Right ventricle myocardium inferior (tissue), 1 donor: ENCODE data around the gene CTTN. TPM values are rescaled to one million over a fixed set of nuclear protein-coding genes. Genes with fewer than 3 reads are reported as not detected.
A peak's percentile ranks its signal among the peaks of the same experiment; 100 is the strongest.

Source experiments
- ATAC-seq: fragments of 200-7000 bp; cut with Tn5 transposase; one replicate; pipeline ENCODE4 v1.9.1; 2020; ENCODE audit warnings: mild to moderate bottlenecking, moderate library complexity
- DNase-seq: peaks from one replicate; pipeline ENCODE4 v3.0.0; 2021; ENCODE audit errors: missing footprints
- intact Hi-C: fragments of 100-400 bp; cut with DNase I; formaldehyde crosslinking; loops from one replicate; pipeline ENCODE4 v1.11.0; 2022
- long read RNA-seq: library from polyadenylated mRNA; unstranded; transcript quantifications from one replicate; pipeline ENCODE4 v2.0.0, GENCODE V29; 2021
- total RNA-seq: library from RNA; stranded (reverse); fragmentation: NEBNext Ultra II Directional; extraction: Animal tissue kit (Norgen Biotek cat#: 25700); gene quantifications from one replicate; pipeline ENCODE4 v1.2.1, GENCODE V29; 2021
- donor health status: DM: no; HTN: yes; CAD: no; lungs with severe emphysema.

Gene CTTN
- total RNA-seq: 166 TPM
- long read RNA-seq, transcript CTTN-202 (17 exons, 3,272 nt): major isoform, 24 of 51 reads
- long read RNA-seq, transcript CTTN-201 (18 exons, 3,272 nt): minor isoform, 7 of 51 reads
- long read RNA-seq, transcript CTTN-206 (4 exons, 1,087 nt): minor isoform, 5 of 51 reads
- long read RNA-seq, partial matches to known transcripts: 6 of 51 reads
- long read RNA-seq, other reads (novel, unspliced or antisense): 9 of 51 reads

GRCh38 chr11:70397983-70398833 lies at the start of gene CTTN:
Gene CTTN, plus strand, starts transcription at chr11:70398529. Its CDS starts 8,769 bp downstream, at chr11:70407298.
- ATAC-seq: peak; percentile 90
- DNase-seq: peak; percentile 90
- intact Hi-C loops: loop anchor here (5.0 kb wide), 1 partner anchor 66 kb away; no protein-coding TSS in a partner anchor

GRCh38 chr11:70348608-70349007 lies 49.7 kb upstream of the CTTN start:
- intact Hi-C loops: no loop called here
- no peak for DNase-seq
- ATAC-seq: no peak

- intact Hi-C loops: no loop called here
These were observed 46.7 kb upstream of the CTTN start for GRCh38 chr11:70351646-70352045.

GRCh38 chr11:70352100-70352499 lies 46.2 kb upstream of the CTTN start:
- intact Hi-C loops: no loop called here
- DNase-seq (no peak), ATAC-seq (no peak)

More at GRCh38 chr11:70351646-70352045, 46.7 kb upstream of the CTTN start:
- DNase-seq (no peak), ATAC-seq (no peak)

GRCh38 chr11:70352601-70353000 lies 45.7 kb upstream of the CTTN start:
- DNase-seq (no peak), ATAC-seq (no peak)

GRCh38 chr11:70353329-70353728 lies 45.0 kb upstream of the CTTN start:
- DNase-seq (no peak), ATAC-seq (no peak)
- intact Hi-C loops: no loop called here

More at GRCh38 chr11:70352601-70353000, 45.7 kb upstream of the CTTN start:
- intact Hi-C loops: no loop called here

- intact Hi-C loops: no loop called here
These were observed 44.3 kb upstream of the CTTN start for GRCh38 chr11:70353900-70354568.

GRCh38 chr11:70354629-70355028 lies 43.7 kb upstream of the CTTN start:
- intact Hi-C loops: no loop called here
- peak; percentile 79 for ATAC-seq
- no peak for DNase-seq

More at GRCh38 chr11:70353900-70354568, 44.3 kb upstream of the CTTN start:
- ATAC-seq: no peak
- DNase-seq: no peak

- ATAC-seq (no peak), DNase-seq (no peak)
- intact Hi-C loops: no loop called here
These were observed 39.6 kb upstream of the CTTN start for GRCh38 chr11:70358753-70359152.

GRCh38 chr11:70359451-70360205 lies 38.7 kb upstream of the CTTN start:
- no peak for ATAC-seq
- intact Hi-C loops: no loop called here
- DNase-seq: no peak

GRCh38 chr11:70360211-70360610 lies 38.1 kb upstream of the CTTN start:
- no peak for DNase-seq

GRCh38 chr11:70364178-70364577 lies 34.2 kb upstream of the CTTN start:
- ATAC-seq (peak; percentile 48), DNase-seq (no peak)
- intact Hi-C loops: no loop called here

More at GRCh38 chr11:70360211-70360610, 38.1 kb upstream of the CTTN start:
- ATAC-seq: no peak
- intact Hi-C loops: no loop called here

- intact Hi-C loops: no loop called here
- ATAC-seq (no peak), DNase-seq (no peak)
These were observed 33.4 kb upstream of the CTTN start for GRCh38 chr11:70364745-70365543.

GRCh38 chr11:70365544-70365927 lies 32.8 kb upstream of the CTTN start:
- DNase-seq (no peak), ATAC-seq (no peak)
- intact Hi-C loops: no loop called here

- no peak for ATAC-seq
- intact Hi-C loops: no loop called here
- no peak for DNase-seq
These were observed 31.3 kb upstream of the CTTN start for GRCh38 chr11:70367071-70367470.

GRCh38 chr11:70368961-70369360 lies 29.4 kb upstream of the CTTN start:
- ATAC-seq (no peak), DNase-seq (no peak)
- intact Hi-C loops: no loop called here

- intact Hi-C loops: no loop called here
- no peak for ATAC-seq
These were observed 27.1 kb upstream of the CTTN start for GRCh38 chr11:70371241-70371640.

GRCh38 chr11:70372076-70372475 lies 26.3 kb upstream of the CTTN start:
- no peak for DNase-seq

More at GRCh38 chr11:70371241-70371640, 27.1 kb upstream of the CTTN start:
- DNase-seq: no peak

More at GRCh38 chr11:70372076-70372475, 26.3 kb upstream of the CTTN start:
- ATAC-seq: no peak
- intact Hi-C loops: no loop called here
